IPS-11a (cell line): ENCODE measurements around the gene THRB.

ENCODE experiments used
- H3K4me3 ChIP-seq: one replicate; pipeline ENCODE4 v1.5.1; 2013; ENCODE audit warnings: low read depth, low read length, control low read depth

The THRB gene

DNA sequence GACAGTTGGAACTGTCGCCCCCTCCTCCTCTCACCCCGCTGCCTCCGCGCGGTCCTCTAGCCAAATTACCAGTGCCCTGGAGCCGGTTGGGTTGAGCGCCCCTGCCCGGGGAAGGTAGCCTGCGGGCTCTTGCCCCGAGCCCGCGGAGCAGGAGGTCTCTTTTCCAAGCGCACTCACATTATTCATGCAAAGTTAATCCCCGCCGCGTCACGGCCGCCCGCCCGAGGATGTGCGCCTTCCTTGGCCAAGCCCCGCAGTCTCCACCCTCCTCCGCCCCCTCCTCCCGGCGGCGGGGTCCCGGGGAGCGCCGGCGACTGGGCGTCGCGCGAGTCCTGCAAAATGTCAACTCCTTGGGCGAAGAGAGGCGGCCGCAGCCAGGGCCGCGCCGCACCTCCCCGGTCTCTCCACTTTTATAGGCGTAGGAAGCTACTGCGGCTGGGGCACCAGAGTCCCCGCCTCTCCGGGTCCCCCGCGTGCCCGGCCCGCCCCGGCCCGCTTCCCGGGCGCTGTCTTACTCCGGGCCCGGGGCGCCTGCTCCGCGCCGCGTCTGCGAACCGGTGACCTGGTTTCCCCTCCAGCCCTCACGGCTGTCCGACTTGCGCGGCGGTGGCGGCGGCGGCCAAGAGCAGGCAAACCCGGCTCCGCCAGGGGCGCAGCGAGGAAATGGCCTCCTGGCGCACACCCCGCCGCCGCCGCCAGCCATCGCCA lies at the start of gene THRB:
Gene THRB, minus strand, starts transcription at position 233 of the 708 bp plus-strand sequence.
- peak within 1 kb of the TSS; percentile 73 for H3K4me3 ChIP-seq

GRCh38 chr3:24541935-24542334 lies 47.3 kb upstream of the THRB start:
- H3K4me3 ChIP-seq, result no peak overlapping the region

DNA sequence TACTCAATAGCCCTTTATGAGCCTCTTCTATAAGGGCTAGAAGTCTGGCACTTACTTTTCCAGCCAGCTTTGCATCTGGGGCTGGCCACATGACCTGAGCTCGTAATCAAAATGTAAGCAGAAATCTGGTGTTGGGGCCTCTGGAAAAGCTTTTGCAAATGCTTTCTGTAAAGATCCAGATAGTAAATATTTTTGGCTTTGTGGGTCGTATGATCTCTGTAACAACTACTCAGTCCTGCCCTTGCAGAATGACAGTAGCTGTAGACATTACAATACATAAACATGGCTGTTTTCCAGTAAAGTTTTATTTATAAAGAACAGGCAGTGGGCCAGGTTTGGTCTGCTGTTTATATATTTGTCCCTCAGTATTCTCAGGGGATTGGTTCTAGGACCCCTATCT lies 46.2 kb upstream of the THRB start:
- no peak overlapping the region for H3K4me3 ChIP-seq

GRCh38 chr3:24539699-24540098 lies 45.0 kb upstream of the THRB start:
- no peak overlapping the region for H3K4me3 ChIP-seq

DNA sequence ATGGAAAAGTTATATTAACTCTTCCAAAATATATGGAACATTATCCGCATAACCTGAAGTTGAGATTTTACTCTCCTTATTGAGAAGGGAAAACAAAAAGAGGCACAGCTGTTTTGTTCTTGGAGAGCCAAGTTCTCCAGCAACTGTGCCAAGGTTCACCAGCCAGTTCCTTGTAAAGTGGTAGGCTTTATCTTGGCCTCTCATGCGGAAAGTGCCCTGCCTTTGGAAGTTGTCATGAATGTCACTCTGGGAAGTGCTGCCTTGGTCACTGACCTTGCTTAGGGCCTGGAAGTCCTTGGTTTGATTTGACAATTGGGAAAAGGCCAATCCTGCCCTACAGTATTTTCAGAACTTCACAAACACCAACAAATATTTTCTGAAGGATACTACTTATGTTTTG lies 44.2 kb upstream of the THRB start:
- H3K4me3 ChIP-seq, result no peak overlapping the region

GRCh38 chr3:24533561-24534193 lies 39.0 kb upstream of the THRB start:
- H3K4me3 ChIP-seq, result no peak overlapping the region

DNA sequence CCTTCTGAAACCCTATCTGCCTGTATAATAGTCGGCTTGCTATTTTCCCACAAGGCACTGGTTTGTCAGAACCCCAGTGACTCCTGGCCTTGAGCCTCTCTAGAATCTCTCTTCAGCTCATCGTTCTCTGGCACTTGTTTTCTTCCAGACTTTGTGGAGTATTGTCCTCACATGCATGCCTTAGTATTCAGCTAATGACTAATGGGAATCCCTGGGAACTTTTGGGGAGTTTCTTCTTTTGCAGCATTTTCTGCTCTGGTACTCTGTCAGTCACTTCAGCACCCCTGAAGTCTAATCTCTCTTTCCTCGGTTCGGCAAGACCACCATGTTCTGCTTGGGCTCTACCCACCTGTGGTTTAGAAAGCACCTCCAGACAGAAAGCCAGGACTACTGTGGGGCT lies 35.8 kb upstream of the THRB start:
- no peak overlapping the region for H3K4me3 ChIP-seq

DNA sequence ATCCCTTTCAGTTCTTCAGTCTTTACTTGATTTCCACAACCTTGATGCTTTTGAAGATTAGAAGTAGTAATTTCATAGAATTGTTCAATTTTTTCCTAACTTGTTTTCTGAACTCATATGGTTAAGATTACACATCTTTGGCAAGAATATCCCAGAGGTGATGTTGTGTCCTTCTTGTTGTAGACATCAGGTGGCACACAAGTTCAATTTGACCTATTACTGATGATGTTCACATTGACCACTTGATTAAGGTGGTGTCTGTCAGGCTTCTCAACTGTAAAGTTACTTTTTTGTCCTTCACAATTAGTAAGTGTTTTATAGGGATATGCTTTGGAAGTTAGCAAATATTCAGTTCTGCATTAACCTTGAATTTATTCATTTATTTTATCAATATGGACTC lies 34.6 kb upstream of the THRB start:
- H3K4me3 ChIP-seq, result no peak overlapping the region

DNA sequence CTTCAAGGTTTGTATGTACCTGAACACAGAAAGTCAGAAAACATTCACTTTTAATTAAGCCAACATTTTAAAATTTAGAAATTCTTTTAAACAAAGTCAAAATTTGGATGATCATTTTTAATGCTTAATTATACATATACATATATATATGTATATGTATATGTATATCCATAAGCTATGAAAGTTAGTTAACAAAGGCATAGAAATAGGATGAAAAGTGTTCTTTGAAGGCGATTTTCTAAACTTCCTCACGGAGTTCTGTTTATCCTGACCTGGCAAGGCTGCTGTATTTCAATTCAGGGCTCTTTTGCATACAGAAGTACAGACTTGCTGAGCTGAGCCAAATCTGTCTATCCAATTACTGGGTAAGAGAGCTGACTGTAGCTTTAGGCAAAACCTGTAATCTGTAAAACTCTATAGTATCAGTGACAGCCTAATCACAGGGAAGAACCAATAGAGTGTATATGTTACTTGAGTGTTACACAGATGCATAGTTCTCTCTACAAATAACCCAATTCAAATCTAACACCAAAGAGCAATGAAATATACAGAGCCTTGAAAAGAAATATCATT lies 32.1 kb upstream of the THRB start:
- no peak overlapping the region for H3K4me3 ChIP-seq

DNA sequence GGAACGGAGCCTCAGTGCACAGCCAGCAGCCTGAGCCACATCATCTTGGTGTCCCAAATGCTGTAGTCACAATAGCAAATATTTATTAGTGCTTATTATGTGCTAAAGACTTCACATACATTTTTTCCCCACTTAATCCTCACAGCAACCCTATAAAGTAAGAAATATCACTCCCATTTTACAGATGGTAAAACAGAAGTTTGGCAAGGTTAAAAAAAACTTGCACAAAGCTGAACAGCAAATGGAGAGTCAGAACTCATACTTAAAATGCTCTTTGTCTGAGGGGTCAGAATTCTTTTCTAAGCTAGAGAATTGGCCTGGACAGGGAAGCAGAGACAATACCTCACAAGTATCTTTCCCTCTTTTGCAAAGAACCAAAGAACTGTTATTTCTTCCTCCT lies 30.9 kb upstream of the THRB start:
- H3K4me3 ChIP-seq, result no peak overlapping the region

GRCh38 chr3:24525022-24525421 lies 30.4 kb upstream of the THRB start:
- no peak overlapping the region for H3K4me3 ChIP-seq

- no peak overlapping the region for H3K4me3 ChIP-seq
These were observed 29.5 kb upstream of the THRB start for GRCh38 chr3:24523988-24524727.

DNA sequence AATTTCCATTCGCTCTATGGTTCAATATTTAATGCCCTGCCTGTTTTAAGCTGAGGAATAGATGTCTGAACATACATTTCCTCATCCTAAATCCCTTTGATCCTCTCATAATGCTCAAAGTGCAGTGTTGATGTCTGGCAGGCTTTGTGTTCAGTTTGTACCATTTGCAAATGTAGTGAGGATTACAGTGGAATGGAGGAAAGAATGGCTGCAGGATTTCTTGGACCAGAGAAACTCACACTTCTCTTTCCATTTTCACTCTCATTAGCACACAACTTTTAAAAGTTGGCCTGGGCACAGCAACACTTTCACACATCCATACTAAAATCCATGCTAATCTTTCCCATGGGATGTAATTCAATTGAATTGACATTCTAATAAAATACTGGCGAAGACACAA lies 28.6 kb upstream of the THRB start:
- H3K4me3 ChIP-seq, result no peak overlapping the region

GRCh38 chr3:24522146-24522579 lies 27.5 kb upstream of the THRB start:
- peak overlapping the region; percentile 51 for H3K4me3 ChIP-seq

GRCh38 chr3:24521420-24522145 lies 26.9 kb upstream of the THRB start:
- H3K4me3 ChIP-seq, result peak overlapping the region; percentile 51

GRCh38 chr3:24520976-24521419 lies 26.3 kb upstream of the THRB start:
- H3K4me3 ChIP-seq, result peak overlapping the region; percentile 51

- H3K4me3 ChIP-seq, result no peak overlapping the region
These were observed 25.4 kb upstream of the THRB start for GRCh38 chr3:24520101-24520495.

- no peak overlapping the region for H3K4me3 ChIP-seq
These were observed 24.9 kb upstream of the THRB start for GRCh38 chr3:24519368-24520100.

DNA sequence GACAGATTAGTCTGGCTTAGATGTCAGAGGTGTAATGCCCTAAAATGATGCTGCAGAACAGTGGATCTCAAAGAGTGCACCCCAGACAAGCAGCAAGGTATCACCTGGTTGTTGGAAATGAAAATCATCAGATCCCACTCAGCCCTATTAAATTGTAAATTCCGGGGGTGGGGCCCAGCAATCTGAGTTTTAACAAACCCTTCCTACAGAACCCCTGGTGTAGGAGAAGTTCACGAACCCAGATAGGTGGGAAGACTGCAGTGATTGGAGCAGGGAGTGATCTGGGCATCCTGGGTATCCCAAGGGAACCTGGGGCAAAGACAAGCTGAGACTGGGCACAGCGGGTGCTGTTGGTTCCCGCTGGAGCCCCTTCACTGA lies 24.3 kb upstream of the THRB start:
- no peak overlapping the region for H3K4me3 ChIP-seq

DNA sequence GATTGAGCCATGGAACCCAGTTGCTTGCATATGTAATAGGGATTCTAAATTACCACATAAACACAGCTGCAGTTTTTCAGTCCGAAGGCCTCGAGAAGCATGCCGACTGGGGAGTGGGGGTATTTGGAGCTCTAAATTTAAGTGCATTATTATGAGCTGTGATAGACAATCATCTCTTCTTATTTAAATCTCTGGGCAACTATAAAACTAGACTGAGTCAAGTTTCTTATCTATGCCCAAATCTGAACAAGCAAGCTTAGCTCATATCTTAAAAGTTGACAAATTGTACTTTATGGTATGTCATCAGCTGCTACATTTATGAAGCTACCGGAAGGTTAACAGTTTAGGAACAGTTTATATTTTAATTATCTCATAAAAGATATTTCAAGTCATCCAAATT lies 19.5 kb upstream of the THRB start:
- H3K4me3 ChIP-seq, result no peak overlapping the region
